Prostate gland (tissue), 2 donors: ENCODE measurements around the gene REM2.

Experiments
- POLR2A ChIP-seq: fragments of 450-650 bp; IDR thresholded peaks from one replicate; pipeline ENCODE4 v1.6.1; 2016; ENCODE audit warnings: antibody characterized with exemption, mild to moderate bottlenecking
- POLR2AphosphoS5 ChIP-seq: sonication (generic); formaldehyde crosslinking; IDR thresholded peaks from one replicate; pipeline ENCODE4 v1.6.1; 2017; ENCODE audit warnings: antibody characterized with exemption
- TF ChIP-seq, protein P1 (sequence below), 4 experiments: fragments of 200-600 bp in 2 of 4; fragments of 450-650 bp in 2 of 4; sonication (generic) in 2 of 4; IDR thresholded peaks; 1 replicate in 3 of 4; 2 replicates in 1 of 4; pipeline ENCODE4 v1.5.1; 2016 to 2019; ENCODE audit warnings: antibody characterized with exemption in 4 of 4, mild to moderate bottlenecking in 2 of 4, moderate library complexity in 2 of 4

DNA sequence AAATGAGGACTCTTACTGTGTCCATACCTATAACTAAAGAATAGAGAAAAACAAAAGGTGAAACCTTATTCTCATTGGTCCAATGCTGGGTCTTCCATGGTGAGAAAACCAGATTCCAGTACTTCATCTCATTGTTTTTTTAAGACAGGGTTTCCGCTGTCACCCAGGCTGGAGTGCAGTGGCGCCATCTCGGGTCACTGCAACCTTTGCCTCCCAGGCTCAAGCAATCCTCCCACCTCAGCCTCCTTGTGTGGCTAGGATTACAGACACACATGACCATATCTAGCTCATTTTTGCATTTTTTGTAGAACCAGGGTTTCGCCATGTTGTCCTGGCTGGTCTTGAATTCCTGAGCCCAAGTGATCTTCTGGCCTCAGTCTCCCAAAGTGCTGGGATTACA lies 22.6 kb downstream of the REM2 start:
- TF ChIP-seq, protein P1, sequence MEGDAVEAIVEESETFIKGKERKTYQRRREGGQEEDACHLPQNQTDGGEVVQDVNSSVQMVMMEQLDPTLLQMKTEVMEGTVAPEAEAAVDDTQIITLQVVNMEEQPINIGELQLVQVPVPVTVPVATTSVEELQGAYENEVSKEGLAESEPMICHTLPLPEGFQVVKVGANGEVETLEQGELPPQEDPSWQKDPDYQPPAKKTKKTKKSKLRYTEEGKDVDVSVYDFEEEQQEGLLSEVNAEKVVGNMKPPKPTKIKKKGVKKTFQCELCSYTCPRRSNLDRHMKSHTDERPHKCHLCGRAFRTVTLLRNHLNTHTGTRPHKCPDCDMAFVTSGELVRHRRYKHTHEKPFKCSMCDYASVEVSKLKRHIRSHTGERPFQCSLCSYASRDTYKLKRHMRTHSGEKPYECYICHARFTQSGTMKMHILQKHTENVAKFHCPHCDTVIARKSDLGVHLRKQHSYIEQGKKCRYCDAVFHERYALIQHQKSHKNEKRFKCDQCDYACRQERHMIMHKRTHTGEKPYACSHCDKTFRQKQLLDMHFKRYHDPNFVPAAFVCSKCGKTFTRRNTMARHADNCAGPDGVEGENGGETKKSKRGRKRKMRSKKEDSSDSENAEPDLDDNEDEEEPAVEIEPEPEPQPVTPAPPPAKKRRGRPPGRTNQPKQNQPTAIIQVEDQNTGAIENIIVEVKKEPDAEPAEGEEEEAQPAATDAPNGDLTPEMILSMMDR (IDR thresholded peaks at IDR 0.05): no peak
- TF ChIP-seq POLR2AphosphoS5 (no peak), POLR2A (no peak)
